Spleen (tissue), 7 donors: Measurements from ENCODE around the gene ADAMTS3.

ENCODE experiments used
- POLR2A ChIP-seq, 3 donors: fragments of 450-650 bp; IDR thresholded peaks; one replicate each; pipeline ENCODE4 v1.5.1; 2017; ENCODE audit warnings: antibody characterized with exemption in 3 of 3, mild to moderate bottlenecking in 1 of 3
- TF ChIP-seq, protein P1 (sequence below), 11 experiments: fragments of 200-600 bp in 7 of 11; fragments of 450-650 bp in 4 of 11; sonication (generic) in 4 of 11; IDR thresholded peaks in 8 of 11; conservative IDR thresholded peaks in 3 of 11; 1 replicate in 7 of 11; 2 replicates in 4 of 11; pipeline versions ENCODE4 v1.4.0 to v1.8.0; 2016 to 2021; ENCODE audit warnings: antibody characterized with exemption in 11 of 11, inconsistent platforms in 4 of 11, mild to moderate bottlenecking in 1 of 11
- donor health status: DM: no; HTN: no; CAD: no; lungs with moderate emphysema.
- donor health status: DM: no; HTN: no; CAD: no.
- donor health status: DM: no; HTN: no; CAD: no.

DNA sequence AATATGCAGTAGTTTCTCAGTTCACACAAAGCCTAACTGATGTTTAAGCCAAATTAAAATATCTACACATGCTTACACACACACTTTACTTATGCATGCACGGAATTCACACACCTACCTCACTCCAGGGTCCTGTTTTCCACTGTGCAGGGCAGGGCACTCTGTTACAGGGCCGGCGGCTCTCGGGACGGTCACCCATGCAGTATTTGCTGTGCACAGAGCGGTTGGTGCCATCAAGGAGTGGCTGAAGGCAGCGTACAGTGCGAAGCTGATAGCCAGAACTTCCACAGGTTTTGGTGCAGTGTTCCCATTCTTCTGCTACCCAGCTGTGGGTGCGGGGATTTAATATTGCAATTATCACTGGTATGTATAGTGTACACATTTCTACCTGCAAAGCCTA lies 278.3 kb downstream of the ADAMTS3 start:
- TF ChIP-seq, protein P1, sequence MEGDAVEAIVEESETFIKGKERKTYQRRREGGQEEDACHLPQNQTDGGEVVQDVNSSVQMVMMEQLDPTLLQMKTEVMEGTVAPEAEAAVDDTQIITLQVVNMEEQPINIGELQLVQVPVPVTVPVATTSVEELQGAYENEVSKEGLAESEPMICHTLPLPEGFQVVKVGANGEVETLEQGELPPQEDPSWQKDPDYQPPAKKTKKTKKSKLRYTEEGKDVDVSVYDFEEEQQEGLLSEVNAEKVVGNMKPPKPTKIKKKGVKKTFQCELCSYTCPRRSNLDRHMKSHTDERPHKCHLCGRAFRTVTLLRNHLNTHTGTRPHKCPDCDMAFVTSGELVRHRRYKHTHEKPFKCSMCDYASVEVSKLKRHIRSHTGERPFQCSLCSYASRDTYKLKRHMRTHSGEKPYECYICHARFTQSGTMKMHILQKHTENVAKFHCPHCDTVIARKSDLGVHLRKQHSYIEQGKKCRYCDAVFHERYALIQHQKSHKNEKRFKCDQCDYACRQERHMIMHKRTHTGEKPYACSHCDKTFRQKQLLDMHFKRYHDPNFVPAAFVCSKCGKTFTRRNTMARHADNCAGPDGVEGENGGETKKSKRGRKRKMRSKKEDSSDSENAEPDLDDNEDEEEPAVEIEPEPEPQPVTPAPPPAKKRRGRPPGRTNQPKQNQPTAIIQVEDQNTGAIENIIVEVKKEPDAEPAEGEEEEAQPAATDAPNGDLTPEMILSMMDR (IDR thresholded peaks at IDR 0.05 in 8 of 11, conservative IDR thresholded peaks at IDR 0.05 in 3 of 11): no peak
- no peak for TF ChIP-seq POLR2A (IDR thresholded peaks at IDR 0.05)
